H1 (cell line): ENCODE data around the gene ACTR6.

Experiments used
- BRCA1 ChIP-seq: IDR thresholded peaks from 2 replicates; pipeline ENCODE4 v1.6.1; 2012; ENCODE audit warnings: low read depth, low read length, improper control_type of control experiment
- EGR1 ChIP-seq: IDR thresholded peaks from 2 replicates; pipeline ENCODE4 v1.6.1; 2011; ENCODE audit warnings: low read depth, low read length, borderline replicate concordance
- EP300 ChIP-seq, 2 experiments: IDR thresholded peaks; 1 replicate in 1 of 2; 2 replicates in 1 of 2; pipeline ENCODE4 v1.6.1; 2011 to 2012; ENCODE audit warnings: low read depth in 2 of 2, low read length in 2 of 2, mild to moderate bottlenecking in 2 of 2, borderline replicate concordance in 1 of 2, inconsistent platforms in 1 of 2, moderate library complexity in 1 of 2
- EZH2 ChIP-seq: fragments of 200-600 bp; sonication (generic); IDR thresholded peaks from 2 replicates; pipeline ENCODE4 v1.7.1; 2012; ENCODE audit warnings: low read depth, mild to moderate bottlenecking, moderate library complexity, low read length, inconsistent platforms; ENCODE audit not compliant: severe bottlenecking
- GABPA ChIP-seq: IDR thresholded peaks from 2 replicates; pipeline ENCODE4 v1.6.1; 2011; ENCODE audit warnings: mild to moderate bottlenecking, low read length, moderate library complexity, borderline replicate concordance; ENCODE audit not compliant: insufficient read depth
- JUND ChIP-seq: IDR thresholded peaks from 2 replicates; pipeline ENCODE4 v1.6.1; 2011; ENCODE audit warnings: mild to moderate bottlenecking, improper control_type of control experiment, low read length
- KDM5A ChIP-seq: fragments of 200-600 bp; IDR thresholded peaks from 2 replicates; pipeline ENCODE4 v1.7.1; 2012; ENCODE audit warnings: mild to moderate bottlenecking, low read length, inconsistent platforms, mixed read lengths
- POLR2A ChIP-seq, 2 experiments: IDR thresholded peaks; 1 replicate in 1 of 2; 2 replicates in 1 of 2; pipeline ENCODE4 v1.6.1; 2011; ENCODE audit warnings: low read depth in 2 of 2, low read length in 2 of 2, mild to moderate bottlenecking in 2 of 2; ENCODE audit errors: control extremely low read depth in 1 of 2
- POLR2AphosphoS5 ChIP-seq: IDR thresholded peaks from 2 replicates; pipeline ENCODE4 v1.6.1; 2011; ENCODE audit warnings: low read depth, low read length
- RFX5 ChIP-seq: IDR thresholded peaks from 2 replicates; pipeline ENCODE4 v1.6.1; 2011; ENCODE audit warnings: low read depth, low read length, improper control_type of control experiment, borderline replicate concordance
- ZNF274 ChIP-seq: IDR thresholded peaks from 2 replicates; pipeline ENCODE4 v1.7.0; 2012; ENCODE audit warnings: low read length, borderline replicate concordance; ENCODE audit errors: extremely low read depth
- TF ChIP-seq, protein P1 (sequence below): IDR thresholded peaks from 2 replicates; pipeline ENCODE4 v1.6.1; 2012; ENCODE audit warnings: inconsistent platforms
- TF ChIP-seq, protein P2 (sequence below), 3 experiments: IDR thresholded peaks; 1 replicate in 2 of 3; 2 replicates in 1 of 3; pipeline versions ENCODE4 v1.5.1 to v1.6.1; 2011; ENCODE audit warnings: low read length in 3 of 3, mild to moderate bottlenecking in 3 of 3, inconsistent platforms in 2 of 3, low read depth in 1 of 3, moderate library complexity in 1 of 3; ENCODE audit not compliant: insufficient read depth in 1 of 3; ENCODE audit errors: control extremely low read depth in 1 of 3

DNA sequence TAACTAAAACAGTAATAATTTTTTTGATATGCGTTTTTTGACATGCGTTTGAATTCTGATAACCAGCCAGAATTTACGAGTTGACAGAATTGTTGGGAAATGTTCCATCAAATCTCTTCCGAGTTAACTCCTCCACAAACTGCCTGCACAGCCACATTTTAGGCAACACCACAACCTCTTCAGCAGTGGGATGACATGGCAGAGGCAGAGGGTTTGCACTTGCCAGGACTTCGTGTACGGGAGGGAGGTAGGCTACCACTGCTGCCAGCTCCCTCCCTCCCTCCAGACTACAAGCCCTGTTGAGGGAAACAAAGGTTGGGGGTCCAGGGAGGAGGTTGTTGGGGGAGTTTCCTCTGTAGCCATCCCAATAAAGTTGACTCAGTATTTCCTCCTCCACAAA is 14.5 kb upstream of the ACTR6 start:
- TF ChIP-seq EZH2, result no peak
- TF ChIP-seq, protein P1, sequence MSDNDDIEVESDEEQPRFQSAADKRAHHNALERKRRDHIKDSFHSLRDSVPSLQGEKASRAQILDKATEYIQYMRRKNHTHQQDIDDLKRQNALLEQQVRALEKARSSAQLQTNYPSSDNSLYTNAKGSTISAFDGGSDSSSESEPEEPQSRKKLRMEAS, result no peak
- TF ChIP-seq GABPA, result no peak
- no peak for TF ChIP-seq POLR2A (IDR thresholded peaks at IDR 0.05; ENCODE audit: control extremely low read depth in 1 of 2, low read depth in 2 of 2, low read length in 2 of 2)
- TF ChIP-seq, protein P2, sequence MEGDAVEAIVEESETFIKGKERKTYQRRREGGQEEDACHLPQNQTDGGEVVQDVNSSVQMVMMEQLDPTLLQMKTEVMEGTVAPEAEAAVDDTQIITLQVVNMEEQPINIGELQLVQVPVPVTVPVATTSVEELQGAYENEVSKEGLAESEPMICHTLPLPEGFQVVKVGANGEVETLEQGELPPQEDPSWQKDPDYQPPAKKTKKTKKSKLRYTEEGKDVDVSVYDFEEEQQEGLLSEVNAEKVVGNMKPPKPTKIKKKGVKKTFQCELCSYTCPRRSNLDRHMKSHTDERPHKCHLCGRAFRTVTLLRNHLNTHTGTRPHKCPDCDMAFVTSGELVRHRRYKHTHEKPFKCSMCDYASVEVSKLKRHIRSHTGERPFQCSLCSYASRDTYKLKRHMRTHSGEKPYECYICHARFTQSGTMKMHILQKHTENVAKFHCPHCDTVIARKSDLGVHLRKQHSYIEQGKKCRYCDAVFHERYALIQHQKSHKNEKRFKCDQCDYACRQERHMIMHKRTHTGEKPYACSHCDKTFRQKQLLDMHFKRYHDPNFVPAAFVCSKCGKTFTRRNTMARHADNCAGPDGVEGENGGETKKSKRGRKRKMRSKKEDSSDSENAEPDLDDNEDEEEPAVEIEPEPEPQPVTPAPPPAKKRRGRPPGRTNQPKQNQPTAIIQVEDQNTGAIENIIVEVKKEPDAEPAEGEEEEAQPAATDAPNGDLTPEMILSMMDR (IDR thresholded peaks at IDR 0.05; ENCODE audit: control extremely low read depth in 1 of 3, insufficient read depth in 1 of 3, low read depth in 1 of 3, low read length in 3 of 3), result no peak
- no peak for TF ChIP-seq BRCA1
- no peak for TF ChIP-seq EGR1
- TF ChIP-seq ZNF274, result no peak
- no peak for TF ChIP-seq EP300 (IDR thresholded peaks at IDR 0.05; ENCODE audit: borderline replicate concordance in 1 of 2, low read depth in 2 of 2, low read length in 2 of 2)
- no peak for TF ChIP-seq JUND
- TF ChIP-seq KDM5A, result no peak
- TF ChIP-seq POLR2AphosphoS5, result no peak
- TF ChIP-seq RFX5, result no peak
